ENCODE measurements around the gene KIF4B. TPM values are rescaled to one million over a fixed set of nuclear protein-coding genes. Genes with fewer than 3 reads are reported as not detected.

KIF4B gene
- total RNA-seq, 1 donor: not detected

GRCh38 chr5:155040984-155041653, 27.6 kb downstream of the KIF4B start:
- TF ChIP-seq CTCF (IDR thresholded peaks at IDR 0.05; ENCODE audit: insufficient read depth, low read length): no peak
- H3K4me3 ChIP-seq (ENCODE audit: low read depth, low read length): no peak overlapping the region
- no peak for DNase-seq (ENCODE audit: low read depth)

- no peak overlapping the region for H3K4me3 ChIP-seq (ENCODE audit: low read depth, low read length)
- no peak for TF ChIP-seq CTCF (IDR thresholded peaks at IDR 0.05; ENCODE audit: insufficient read depth, low read length)
- DNase-seq (ENCODE audit: low read depth): no peak
These were observed 31.0 kb downstream of the KIF4B start for GRCh38 chr5:155044591-155044990.

- H3K4me3 ChIP-seq (ENCODE audit: low read depth, low read length): no peak overlapping the region
- TF ChIP-seq CTCF (IDR thresholded peaks at IDR 0.05; ENCODE audit: insufficient read depth, low read length): no peak
- no peak for DNase-seq (ENCODE audit: low read depth)
These were observed 33.0 kb downstream of the KIF4B start for GRCh38 chr5:155046591-155046990.

GRCh38 chr5:155047818-155048217, 34.3 kb downstream of the KIF4B start:
- TF ChIP-seq CTCF (IDR thresholded peaks at IDR 0.05; ENCODE audit: insufficient read depth, low read length): no peak
- DNase-seq (ENCODE audit: low read depth): no peak
- no peak overlapping the region for H3K4me3 ChIP-seq (ENCODE audit: low read depth, low read length)

- peak; percentile 4 for DNase-seq (ENCODE audit: low read depth)
- no peak overlapping the region for H3K4me3 ChIP-seq (ENCODE audit: low read depth, low read length)
- no peak for TF ChIP-seq CTCF (IDR thresholded peaks at IDR 0.05; ENCODE audit: insufficient read depth, low read length)
These were observed 36.2 kb downstream of the KIF4B start for GRCh38 chr5:155049569-155050383.

GRCh38 chr5:155050384-155051019, 36.9 kb downstream of the KIF4B start:
- H3K4me3 ChIP-seq (ENCODE audit: low read depth, low read length): no peak overlapping the region
- no peak for DNase-seq (ENCODE audit: low read depth)
- TF ChIP-seq CTCF (IDR thresholded peaks at IDR 0.05; ENCODE audit: insufficient read depth, low read length): no peak
